Endometrial microvascular endothelial cells (primary cell): ENCODE data around the gene CCDC187. TPM values are rescaled to one million over a fixed set of nuclear protein-coding genes. Genes with fewer than 3 reads are reported as not detected.

ENCODE experiments used
- in situ Hi-C: cut with HindIII; loops from 2 replicates; pipeline ENCODE4 v1.10.0; 2017; ENCODE audit warnings: low sequenced_read_pairs, low pct_unique_long_range_greater_than_20kb; ENCODE audit errors: inconsistent ontology term
- total RNA-seq: library from RNA; depleted of rRNA; stranded (reverse); fragments of >200 nt; gene quantifications from one replicate; pipeline ENCODE4 v1.2.3, GENCODE V29; 2015; ENCODE audit errors: inconsistent ontology term

The CCDC187 gene
- total RNA-seq, 1 donor from 2014 or later = not detected

DNA sequence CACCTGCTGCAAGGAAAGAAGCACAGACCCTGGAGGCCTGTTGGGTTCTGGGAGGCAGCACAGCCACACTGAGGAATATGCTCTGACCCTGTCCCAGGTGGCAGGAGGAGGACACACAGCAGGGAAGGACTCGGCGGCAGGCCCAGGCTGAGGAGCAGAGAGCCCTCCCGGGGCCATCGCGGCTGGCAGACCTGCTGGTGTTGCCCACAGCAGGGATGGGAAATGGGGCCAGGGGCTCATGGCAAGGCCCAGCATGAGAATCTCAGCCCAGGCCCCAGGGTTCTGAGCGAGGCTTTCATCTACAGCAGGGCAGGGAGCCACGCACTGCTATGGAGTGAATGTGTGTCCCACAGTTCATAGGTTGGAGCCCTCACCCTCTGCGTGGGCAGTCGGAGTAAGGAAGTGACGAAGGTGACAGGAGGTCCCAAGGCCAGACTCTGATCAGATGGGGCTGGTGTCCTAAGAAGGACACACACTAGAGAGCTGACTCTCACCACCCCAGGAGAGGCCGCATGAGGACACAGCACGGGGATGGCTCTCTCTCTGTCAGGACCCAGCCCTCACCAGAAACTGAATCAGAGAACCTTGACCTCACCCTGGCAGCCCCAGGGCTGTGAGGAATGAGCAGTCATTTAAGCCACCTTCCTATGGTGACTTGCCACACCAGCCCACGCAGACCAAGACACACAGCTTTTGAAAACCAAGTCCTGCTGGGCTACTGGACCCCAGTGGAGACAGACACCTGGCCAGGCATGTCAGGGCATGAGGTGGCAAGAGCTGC lies 13.2 kb upstream of the CCDC187 start:
- in situ Hi-C loops = no loop called here

DNA sequence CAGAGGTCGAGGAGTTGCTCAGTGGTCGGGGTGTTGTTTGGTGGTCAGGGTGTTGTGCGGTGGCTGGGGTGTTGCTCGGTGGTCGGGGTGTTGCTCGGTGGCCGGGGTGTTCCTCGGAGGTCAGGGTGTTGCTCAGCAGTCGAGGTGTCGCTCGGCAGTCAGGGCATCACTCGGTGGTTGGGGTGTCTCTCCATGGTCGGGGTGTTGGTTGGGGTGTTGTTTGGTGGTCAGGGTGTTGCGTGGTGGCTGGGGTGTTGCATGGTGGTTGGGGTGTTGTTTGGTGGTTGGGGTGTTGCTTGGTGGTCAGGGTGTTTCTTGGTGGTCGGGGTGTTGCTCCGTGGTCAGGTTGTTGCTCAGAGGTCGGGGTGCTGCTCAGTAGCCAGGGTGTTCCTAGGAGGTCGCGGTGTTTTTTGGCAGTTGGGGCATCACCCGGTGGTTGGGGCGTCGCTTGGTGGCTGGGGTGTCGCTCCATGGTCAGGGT lies 12.4 kb upstream of the CCDC187 start:
- in situ Hi-C loops = no loop called here

DNA sequence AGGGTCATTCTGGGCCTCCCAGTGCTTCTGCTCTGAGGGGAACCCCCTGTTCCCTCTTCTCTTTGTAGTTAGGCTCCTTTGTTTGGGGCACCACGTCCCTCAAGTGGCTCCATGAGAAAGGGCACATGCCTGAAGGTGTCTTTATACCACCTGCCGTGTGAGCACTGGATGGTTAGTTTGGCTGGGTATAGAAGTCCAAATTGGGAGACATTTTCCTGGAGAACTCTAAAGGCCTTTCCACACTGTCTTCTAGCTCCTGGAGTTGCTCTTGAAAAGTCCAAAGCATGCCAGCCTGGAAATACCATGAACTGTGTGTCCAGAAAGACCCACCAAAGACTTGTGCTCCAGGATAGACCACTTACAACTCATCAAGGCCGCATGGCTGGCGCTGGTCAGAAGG lies 11.1 kb upstream of the CCDC187 start:
- in situ Hi-C loops = no loop called here

DNA sequence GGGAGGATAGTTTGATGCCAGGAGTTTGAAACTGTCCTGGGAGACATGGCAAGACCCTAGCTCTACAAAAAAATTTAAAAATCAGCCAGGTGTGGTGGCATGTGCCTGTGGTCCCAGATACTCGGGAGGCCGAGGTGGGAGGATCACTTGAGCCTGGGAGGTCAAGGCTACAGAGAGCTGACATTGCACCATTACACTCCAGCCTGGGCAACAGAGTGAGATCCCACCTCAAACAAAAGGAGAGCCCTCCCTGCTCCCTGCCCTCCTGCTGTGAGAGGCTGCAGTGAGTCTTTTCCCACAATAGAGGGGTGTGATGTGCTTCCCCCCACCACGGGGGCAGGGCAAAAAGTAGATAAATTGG lies 10.1 kb upstream of the CCDC187 start:
- in situ Hi-C loops = no loop called here

DNA sequence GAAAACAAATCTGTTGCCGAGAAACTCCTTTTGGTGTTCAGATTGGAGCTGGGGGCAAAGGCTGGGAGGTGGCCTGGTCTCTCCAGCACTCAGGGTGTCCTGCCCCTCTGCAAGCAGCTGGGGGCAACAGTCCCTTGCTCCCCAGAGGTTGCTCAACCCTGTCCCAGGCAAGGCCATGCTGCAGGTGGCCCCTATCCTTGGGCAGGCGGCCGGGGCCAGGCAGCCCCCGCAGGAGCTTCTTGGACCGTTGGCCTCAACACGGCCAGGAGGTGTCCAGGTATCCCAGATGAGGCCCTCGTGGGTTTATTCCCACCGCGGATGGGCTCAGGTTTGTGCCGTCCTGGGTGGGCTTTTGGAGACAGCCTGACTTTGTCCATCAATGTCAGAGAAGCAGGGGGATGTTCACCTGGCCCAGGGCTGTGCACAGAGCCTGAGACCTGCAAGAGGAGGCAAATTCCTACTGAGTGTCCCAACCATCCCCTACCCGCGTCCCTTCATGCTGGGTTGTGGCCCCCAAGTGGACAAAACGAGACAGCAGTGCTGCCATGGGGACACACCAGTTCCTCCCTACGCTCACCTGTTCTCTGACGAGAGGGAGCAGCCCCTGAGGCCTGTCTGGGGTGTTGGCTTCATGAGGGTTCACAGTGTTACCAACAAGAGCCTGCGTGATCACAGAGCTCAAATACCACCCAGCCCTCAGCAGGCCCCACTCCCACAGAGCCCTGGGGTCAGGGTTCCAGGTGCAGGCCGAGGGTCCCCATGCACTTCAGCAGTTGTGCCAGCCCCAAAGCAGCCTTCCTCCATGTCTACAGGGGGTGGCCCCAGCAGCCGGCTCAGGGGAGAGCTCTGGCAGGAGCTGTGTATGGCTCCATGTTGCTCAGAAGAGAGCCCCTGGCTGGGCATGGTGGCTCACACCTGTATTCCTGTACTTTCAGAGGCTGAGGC lies 9.5 kb upstream of the CCDC187 start:
- in situ Hi-C loops = no loop called here

DNA sequence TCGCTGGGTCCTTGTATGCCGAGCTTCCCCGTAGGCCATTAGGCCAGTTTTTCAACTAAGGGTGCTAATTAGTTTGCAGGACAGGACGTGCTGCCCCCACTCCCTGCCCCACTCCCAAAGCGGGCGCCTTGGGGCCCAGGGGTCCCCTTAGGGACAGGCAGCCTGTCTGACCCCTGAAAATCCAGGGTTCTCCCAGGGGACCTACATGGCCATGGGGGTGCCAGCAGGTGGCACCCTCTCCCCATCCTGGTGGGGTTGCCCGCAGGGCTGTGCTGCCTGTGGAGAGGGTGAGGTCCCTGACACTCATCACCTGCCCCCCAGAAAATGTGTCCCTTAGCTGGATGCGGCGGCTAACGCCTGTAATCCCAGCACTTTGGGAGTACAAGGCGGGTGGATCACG lies 8.5 kb upstream of the CCDC187 start:
- in situ Hi-C loops = no loop called here

DNA sequence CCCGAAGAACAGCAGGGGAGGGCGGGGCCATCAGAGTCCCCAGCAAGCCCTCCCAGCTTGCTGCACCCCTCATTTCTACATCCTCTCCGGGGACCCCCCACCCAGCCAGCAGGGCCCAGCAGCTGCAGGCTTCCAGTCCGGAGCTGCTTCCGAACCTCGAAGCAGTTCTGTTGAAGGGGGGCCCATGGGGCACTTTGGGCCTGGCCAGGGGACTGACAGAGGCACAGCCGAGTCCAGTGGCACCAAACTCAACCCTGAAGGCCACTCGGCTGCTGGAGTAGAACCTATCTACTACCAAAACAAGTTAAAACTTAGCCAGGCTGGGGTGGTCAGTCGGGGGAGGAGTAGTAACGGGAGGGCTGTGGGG lies 8.1 kb upstream of the CCDC187 start:
- in situ Hi-C loops = no loop called here

DNA sequence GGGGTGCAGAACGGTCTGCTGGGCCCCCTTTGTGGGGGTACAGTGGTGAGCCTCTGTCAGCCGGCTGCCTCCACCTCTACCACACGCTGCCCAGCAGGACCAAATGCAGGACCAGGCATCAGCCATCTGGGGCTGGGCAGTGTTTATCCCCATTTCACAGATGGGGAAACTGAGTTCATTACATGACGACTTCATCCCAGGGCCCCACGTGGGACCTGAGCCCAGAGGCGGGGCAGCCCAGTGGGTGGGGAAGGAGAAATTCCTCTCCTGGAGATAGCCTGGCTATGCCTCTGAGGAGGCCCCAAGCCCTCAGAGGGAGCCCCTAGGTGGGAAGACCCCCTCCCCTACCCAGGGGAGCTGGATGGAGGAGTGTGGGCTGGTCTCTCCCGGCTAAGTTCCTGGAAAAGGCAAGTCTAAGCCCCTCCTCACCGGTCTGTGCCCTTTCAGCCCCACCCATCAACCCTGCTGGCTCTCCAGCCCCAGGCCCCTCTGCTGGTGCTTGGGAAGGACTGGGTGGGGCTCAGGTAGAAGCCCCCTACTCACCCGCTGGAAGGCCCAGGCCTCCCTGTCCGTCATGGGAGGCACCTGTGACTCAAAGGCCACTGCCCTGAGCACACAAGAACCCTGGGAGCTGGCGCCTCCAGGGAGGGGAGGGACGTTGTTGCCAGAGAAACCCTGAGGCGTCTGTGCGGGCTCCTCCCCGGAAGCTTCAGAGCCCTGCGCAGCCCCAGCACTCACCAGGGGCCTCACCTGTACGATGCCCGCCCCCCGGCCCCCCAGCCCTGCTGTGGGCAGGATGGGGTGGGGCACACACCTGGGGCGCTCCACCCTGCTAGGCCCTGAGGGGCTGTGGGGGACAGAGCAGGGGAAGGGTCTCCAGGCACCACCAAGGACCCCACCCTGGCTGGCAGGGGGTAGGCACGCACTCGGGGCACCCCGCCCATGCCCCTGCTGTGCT lies 7.4 kb upstream of the CCDC187 start:
- in situ Hi-C loops = no loop called here

DNA sequence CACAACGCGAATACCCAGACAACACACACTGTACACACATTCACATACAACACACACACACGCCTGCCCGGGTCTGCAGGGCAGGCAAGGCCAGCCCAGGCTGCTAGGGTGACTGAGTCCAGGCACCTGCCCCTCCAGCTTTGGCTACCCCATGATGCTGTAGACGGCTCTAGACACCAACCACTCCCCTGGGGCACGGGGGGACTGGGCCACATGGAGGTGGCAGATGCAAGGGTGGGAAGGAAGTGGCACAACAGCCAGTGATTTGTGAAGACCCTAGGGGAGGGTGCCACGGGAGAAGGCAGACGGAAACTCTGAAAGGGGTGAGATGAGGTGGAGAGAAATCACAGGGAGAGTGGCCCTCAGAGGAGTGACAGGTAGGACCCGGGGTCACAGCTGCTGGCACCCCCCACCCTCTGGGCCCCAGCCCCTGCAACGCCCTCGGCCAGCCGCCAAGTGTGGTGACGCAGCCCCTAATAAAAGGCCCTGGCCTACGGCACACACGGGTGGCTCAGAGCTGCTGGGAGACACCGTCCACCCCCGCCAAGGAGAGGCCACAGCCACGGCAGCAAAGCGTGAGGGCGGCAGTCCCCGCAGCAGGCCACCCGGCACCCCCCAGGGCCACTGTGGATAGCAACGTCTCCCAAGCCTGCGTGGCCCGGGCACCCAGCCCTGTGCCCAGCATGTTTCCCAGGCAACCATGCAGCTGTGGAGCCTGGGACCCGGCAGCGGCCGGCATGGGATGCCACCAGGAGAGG lies 6.6 kb upstream of the CCDC187 start:
- in situ Hi-C loops = no loop called here

DNA sequence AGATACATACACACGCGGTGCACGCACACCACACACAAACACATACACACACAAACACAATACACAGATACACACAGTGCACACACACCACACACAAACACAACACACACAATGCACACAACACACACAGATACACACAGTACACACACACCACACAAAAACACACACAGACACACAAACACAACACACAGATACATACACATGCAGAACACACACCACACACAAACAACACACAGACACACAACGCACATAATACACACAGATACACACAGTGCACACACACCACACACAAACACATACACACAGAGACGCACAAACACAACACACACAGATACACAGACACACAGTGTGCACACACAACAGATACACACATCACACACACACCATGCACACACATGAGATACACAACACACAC lies 5.9 kb upstream of the CCDC187 start:
- in situ Hi-C loops = no loop called here

DNA sequence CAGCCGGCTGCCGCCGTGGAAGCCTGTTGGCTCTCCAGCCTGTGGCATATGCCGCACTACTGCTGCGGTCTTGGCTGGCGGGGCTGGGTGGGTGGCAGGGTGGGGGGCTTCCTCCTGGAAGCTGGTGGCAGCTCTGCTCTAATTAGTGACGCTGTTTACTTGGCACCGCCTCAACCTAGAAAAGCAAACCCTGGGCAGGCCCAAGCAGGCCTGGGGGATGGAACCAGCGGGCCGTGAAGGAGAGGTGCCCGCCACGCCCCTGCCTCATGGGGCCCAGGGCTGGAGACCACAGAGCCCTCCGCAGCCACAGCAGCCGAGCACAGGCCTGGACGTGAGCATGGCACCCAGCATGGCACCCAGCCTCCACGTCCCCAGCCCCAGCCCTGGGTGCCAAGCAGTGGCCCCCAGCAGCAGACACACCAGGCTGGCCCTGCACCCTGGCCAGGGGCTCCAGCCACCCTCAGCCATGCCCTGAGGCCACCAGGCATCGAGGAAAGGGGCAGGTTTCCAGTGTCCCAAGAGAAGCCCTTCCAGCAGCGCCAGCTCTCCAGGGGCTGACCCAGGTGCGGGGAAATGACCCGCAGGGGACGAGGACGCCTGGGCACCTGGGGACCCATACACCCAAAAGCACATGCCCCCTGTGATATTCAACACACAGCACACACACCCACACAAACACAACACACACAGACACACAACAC lies 5.4 kb upstream of the CCDC187 start:
- in situ Hi-C loops = no loop called here

DNA sequence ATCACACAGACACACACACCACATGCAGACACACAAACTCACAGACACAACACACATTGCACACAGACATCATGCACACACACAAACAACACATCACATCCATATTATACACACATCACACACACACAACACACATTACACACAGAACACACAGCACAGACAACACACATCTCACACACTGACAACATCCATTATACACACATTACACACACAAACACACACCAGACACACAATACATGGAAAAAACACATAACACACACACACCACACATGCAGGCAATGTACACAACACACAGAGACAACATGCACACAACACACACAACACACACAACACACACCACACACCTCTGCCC lies 4.8 kb upstream of the CCDC187 start:
- in situ Hi-C loops = no loop called here

DNA sequence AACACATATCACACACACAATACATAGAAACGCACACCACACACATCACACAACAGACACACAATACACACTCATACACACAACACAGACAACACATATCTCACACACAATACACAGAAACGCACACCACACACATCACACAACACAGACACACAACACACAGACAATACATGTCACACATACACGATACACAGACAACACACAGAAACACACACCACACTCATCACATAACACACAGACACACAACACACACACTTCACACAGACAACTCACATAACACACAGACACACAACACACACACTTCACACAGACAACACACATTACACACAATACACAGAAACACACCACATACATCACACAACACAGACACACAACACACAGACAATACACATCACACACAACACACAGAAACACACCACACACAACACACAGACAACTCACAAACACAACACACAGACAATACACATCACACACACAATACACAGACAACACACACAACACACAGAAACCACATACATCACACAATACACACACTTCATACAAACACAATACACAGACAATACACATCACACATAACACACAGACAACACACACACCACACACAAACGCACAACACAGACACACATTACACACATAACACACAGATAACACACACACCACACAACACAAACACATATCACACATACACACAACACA lies 4.3 kb upstream of the CCDC187 start:
- in situ Hi-C loops = no loop called here

DNA sequence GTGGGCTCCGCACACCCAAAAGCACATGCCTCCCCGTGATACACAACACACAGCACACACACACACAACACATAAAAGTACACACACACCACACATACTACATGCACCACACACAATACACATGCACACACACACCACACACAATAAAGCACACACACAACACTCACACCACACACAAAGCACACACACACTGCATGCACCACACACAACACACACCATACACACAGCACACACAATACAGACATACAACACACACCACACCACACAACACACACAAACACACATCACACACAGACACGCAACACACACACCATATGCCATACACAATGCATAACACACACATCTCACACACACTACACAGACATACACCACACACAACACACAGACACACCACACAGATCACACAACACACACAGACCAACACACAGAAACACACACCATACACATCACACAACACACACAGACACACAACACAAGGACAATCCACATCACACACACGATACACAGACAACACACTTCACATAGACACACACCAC lies 3.4 kb upstream of the CCDC187 start:
- in situ Hi-C loops = no loop called here

DNA sequence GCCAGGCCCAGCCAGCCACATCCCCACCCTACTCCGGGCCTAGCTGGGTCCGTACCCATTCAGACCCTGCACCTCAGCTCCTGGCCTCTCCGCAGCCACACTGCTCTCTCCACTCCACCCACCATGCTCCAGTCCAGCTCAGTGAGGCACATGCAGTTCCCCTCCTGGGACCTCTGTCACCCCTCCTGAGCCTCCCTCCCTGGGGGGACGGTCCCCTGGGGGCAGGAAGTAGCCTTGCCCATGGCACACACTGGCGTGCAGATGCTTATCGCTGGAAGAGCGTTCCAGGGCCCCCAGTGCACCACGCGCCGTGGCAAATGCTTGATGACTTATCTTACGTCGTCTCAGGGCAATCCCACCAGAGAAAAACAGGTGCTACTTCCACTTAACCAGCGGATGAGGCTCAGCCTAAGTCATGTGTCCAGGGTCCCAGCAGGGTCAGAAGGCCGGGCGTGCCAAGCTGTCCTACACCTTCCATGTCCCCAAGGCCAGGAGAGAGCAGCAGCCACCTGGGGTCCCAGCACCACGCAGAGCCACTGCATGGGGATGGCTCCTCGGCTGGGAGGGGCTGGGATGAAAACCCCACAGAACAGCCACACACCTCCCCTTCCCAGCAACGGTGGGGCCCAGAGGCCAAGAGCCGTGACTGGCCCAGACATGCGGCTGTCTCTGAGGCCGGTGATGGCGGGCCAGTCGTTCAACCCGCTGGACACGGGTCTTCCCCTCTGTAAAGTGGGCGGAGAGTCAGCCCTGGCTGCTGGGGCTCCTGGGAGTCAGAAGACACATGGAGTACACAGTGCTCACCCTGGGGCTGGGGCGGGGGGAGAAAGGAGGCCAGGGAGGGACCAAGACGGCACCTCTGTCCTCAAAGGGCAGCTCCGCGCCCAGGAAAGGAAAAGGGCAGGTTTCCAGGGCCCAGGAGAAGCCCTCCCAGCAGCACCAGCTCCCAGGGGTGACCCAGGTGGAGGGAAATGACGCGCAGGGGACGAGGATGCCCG lies 2.6 kb upstream of the CCDC187 start:
- in situ Hi-C loops = no loop called here

DNA sequence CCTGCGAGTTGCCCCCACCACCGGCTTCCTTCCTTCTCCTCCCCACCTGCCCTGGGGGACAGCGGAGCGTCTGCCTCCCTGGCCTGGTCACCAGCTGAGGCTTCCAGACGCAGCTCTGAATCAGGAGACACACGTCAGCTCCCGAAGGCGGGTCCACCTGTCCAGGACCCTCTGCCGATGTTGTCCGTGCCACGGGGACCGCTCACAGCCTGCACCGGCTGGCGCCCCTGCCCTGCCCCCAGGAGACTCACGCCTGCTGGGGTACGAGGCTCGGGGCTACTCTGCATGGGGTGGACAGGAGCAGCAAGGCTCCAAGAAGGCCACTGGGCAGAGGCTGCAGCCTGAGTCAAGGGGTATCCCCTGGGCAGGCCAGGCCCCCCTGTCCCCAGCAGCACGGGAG lies 1.9 kb upstream of the CCDC187 start:
- in situ Hi-C loops = no loop called here
